Right hindlimb (tissue), 1 donor: Measurements from ENCODE around the gene BCAS4.
"Not testable (repeated sequence)": the region's sequence is repeated elsewhere in the genome, so short reads cannot be mapped to it uniquely, and the experiment has no call there.

ENCODE experiments used
- DNase-seq: peaks from one replicate; pipeline ENCODE4 v3.0.0-alpha.2; 2018

BCAS4 gene

GRCh38 chr20:50794846-50795634, at the start of gene BCAS4:
Gene BCAS4, plus strand, starts transcription at chr20:50795061. Its CDS starts 23 bp downstream, at chr20:50795084.
- peak; percentile 86 for DNase-seq

- no peak for DNase-seq
These were observed 49.2 kb upstream of the BCAS4 start for GRCh38 chr20:50745634-50746137.

GRCh38 chr20:50746138-50746940, 48.5 kb upstream of the BCAS4 start:
- no peak for DNase-seq

- no peak for DNase-seq
These were observed 47.6 kb upstream of the BCAS4 start for GRCh38 chr20:50747275-50747674.

GRCh38 chr20:50750145-50750671, 44.7 kb upstream of the BCAS4 start:
- DNase-seq = no peak

GRCh38 chr20:50753152-50753551, 41.7 kb upstream of the BCAS4 start:
- no peak for DNase-seq

GRCh38 chr20:50754420-50754819, 40.4 kb upstream of the BCAS4 start:
- DNase-seq = no peak

GRCh38 chr20:50756447-50756846, 38.4 kb upstream of the BCAS4 start:
- no peak for DNase-seq

GRCh38 chr20:50758469-50758868, 36.4 kb upstream of the BCAS4 start:
- no peak for DNase-seq

GRCh38 chr20:50758992-50759391, 35.9 kb upstream of the BCAS4 start:
- DNase-seq = no peak

GRCh38 chr20:50759678-50760077, 35.2 kb upstream of the BCAS4 start:
- no peak for DNase-seq

GRCh38 chr20:50762045-50762422, 32.8 kb upstream of the BCAS4 start:
- no peak for DNase-seq

- DNase-seq = peak; percentile 69
These were observed 32.2 kb upstream of the BCAS4 start for GRCh38 chr20:50762435-50763220.

GRCh38 chr20:50763550-50764458, 31.1 kb upstream of the BCAS4 start:
- not testable (repeated sequence) for DNase-seq

GRCh38 chr20:50765251-50765650, 29.6 kb upstream of the BCAS4 start:
- not testable (repeated sequence) for DNase-seq

GRCh38 chr20:50765674-50766073, 29.2 kb upstream of the BCAS4 start:
- no peak for DNase-seq

GRCh38 chr20:50766955-50767809, 27.7 kb upstream of the BCAS4 start:
- not testable (repeated sequence) for DNase-seq

- DNase-seq = not testable (repeated sequence)
These were observed 25.9 kb upstream of the BCAS4 start for GRCh38 chr20:50768991-50769390.

- DNase-seq = not testable (repeated sequence)
These were observed 25.2 kb upstream of the BCAS4 start for GRCh38 chr20:50769551-50770085.

- not testable (repeated sequence) for DNase-seq
These were observed 23.3 kb upstream of the BCAS4 start for GRCh38 chr20:50771419-50772080.
